ENCODE measurements around the gene AFF3. TPM values are rescaled to one million over a fixed set of nuclear protein-coding genes. Genes with fewer than 3 reads are reported as not detected.

Gene AFF3
- total and polyA plus RNA-seq, 2 of the 13 experiments (the other 11 are each of a cell fraction or from before 2014, with no cell fraction given) = not detected

- Histone ChIP-seq H3K27me3 (ENCODE audit: control insufficient read depth in 1 of 2, insufficient read depth in 2 of 2, low read length in 2 of 2) (peaks cover 0 to 25% of the 10 kb centered on the region in 2 experiments; a peak in 1 of 5 replicates), H3K27ac (ENCODE audit: extremely low read length, insufficient read depth, low read length) (no peak overlapping the region), H3K4me1 (ENCODE audit: insufficient read depth, low read length) (no peaks in the 10 kb centered on the region), H3K9me3 (ENCODE audit: low read length) (no peaks in the 10 kb centered on the region), H3K79me2 (ENCODE audit: insufficient read depth, low read length) (no peaks in the 10 kb centered on the region), H3K36me3 (replicated peaks in 1 of 2; ENCODE audit: control insufficient read depth in 1 of 2, insufficient read depth in 2 of 2, low read length in 2 of 2) (no peaks in the 10 kb centered on the region), H3K4me3 (replicated peaks in 1 of 3; ENCODE audit: insufficient read depth in 1 of 3, low read depth in 2 of 3, low read length in 3 of 3) (no peak overlapping the region), H3K4me2 (ENCODE audit: low read depth, low read length) (no peak overlapping the region), H2AFZ (ENCODE audit: low read length) (no peak overlapping the region), H3K9ac (ENCODE audit: insufficient read depth, low read depth, low read length) (no peak overlapping the region), H4K20me1 (ENCODE audit: insufficient read depth, low read length) (no peaks in the 10 kb centered on the region)
- POLR2A ChIA-PET = no interaction called here
- no peak for DNase-seq (ENCODE audit: low spot score)
- no peak for TF ChIP-seq ATAD3A (CRISPR knock-in tag; IDR thresholded peaks at IDR 0.05)
- TF ChIP-seq EED (CRISPR knock-in tag; IDR thresholded peaks at IDR 0.05) = 0 out of 2 replicates have a peak, but pooled peaks have one; percentile 37
- intact Hi-C loops (cut with micrococcal nuclease; ENCODE audit: unreplicated experiment) (no loop called here), in situ Hi-C loops (cut with HindIII; ENCODE audit: extremely low pct_ligation_motif_present, low pct_unique_long_range_greater_than_20kb) (no loop called here)
- CTCF ChIA-PET (ENCODE audit: low intra/inter-chr PET ratio, low total read pairs) = no interaction called here
- WGBS (ENCODE audit: low lambda C conversion rate) = 50% methylated on average over 20 of the region's 20 CpGs
- no peak for ATAC-seq
- BruUV-seq (replicated peaks) = no TSS peak
- no peak for FAIRE-seq
Observed at GRCh38 chr2:99600981-99601651, 541.3 kb downstream of the AFF3 start.

- no peak overlapping the region for H2AFZ ChIP-seq (ENCODE audit: low read length)
- DNase-seq (ENCODE audit: low spot score) (no peak), ATAC-seq (peak; percentile 64), FAIRE-seq (no peak)
- H3K27ac ChIP-seq (ENCODE audit: extremely low read length, insufficient read depth, low read length) = no peak overlapping the region
- H3K4me3 ChIP-seq (replicated peaks in 1 of 3; ENCODE audit: insufficient read depth in 1 of 3, low read depth in 2 of 3, low read length in 3 of 3) = no peak overlapping the region
- H4K20me1 ChIP-seq (ENCODE audit: insufficient read depth, low read length) = no peaks in the 10 kb centered on the region
- H3K9me3 ChIP-seq (ENCODE audit: low read length) = no peaks in the 10 kb centered on the region
- WGBS (ENCODE audit: low lambda C conversion rate) = 49% methylated on average over 9 of the region's 9 CpGs
- no peaks in the 10 kb centered on the region for H3K79me2 ChIP-seq (ENCODE audit: insufficient read depth, low read length)
- H3K27me3 ChIP-seq (ENCODE audit: control insufficient read depth in 1 of 2, insufficient read depth in 2 of 2, low read length in 2 of 2) = peaks cover 0 to 25% of the 10 kb centered on the region in 2 experiments; a peak in 2 of 5 replicates
- intact Hi-C loops (cut with micrococcal nuclease; ENCODE audit: unreplicated experiment) = no loop called here
- H3K4me1 ChIP-seq (ENCODE audit: insufficient read depth, low read length) = no peaks in the 10 kb centered on the region
- TF ChIP-seq NFE2L2 (IDR thresholded peaks at IDR 0.05; ENCODE audit: low read length) = no peak
- TF ChIP-seq ZNF790 (CRISPR knock-in tag; IDR thresholded peaks at IDR 0.05; ENCODE audit: borderline replicate concordance) = no peak
- TF ChIP-seq TSC22D2 (CRISPR knock-in tag; IDR thresholded peaks at IDR 0.05; ENCODE audit: borderline replicate concordance) = no peak
- no TSS peak for BruUV-seq (replicated peaks)
- no peak overlapping the region for H3K4me2 ChIP-seq (ENCODE audit: low read depth, low read length)
- no peak overlapping the region for H3K9ac ChIP-seq (ENCODE audit: insufficient read depth, low read depth, low read length)
- ChIA-PET POLR2A (no interaction called here), CTCF (ENCODE audit: low intra/inter-chr PET ratio, low total read pairs) (no interaction called here)
- in situ Hi-C loops (cut with HindIII; ENCODE audit: extremely low pct_ligation_motif_present, low pct_unique_long_range_greater_than_20kb) = no loop called here
- H3K36me3 ChIP-seq (replicated peaks in 1 of 2; ENCODE audit: control insufficient read depth in 1 of 2, insufficient read depth in 2 of 2, low read length in 2 of 2) = no peaks in the 10 kb centered on the region
Observed at GRCh38 chr2:99598441-99598840, 543.9 kb downstream of the AFF3 start.

Measured in HepG2 (cell line).